Measurements from ENCODE around the gene ANO6.

DNA sequence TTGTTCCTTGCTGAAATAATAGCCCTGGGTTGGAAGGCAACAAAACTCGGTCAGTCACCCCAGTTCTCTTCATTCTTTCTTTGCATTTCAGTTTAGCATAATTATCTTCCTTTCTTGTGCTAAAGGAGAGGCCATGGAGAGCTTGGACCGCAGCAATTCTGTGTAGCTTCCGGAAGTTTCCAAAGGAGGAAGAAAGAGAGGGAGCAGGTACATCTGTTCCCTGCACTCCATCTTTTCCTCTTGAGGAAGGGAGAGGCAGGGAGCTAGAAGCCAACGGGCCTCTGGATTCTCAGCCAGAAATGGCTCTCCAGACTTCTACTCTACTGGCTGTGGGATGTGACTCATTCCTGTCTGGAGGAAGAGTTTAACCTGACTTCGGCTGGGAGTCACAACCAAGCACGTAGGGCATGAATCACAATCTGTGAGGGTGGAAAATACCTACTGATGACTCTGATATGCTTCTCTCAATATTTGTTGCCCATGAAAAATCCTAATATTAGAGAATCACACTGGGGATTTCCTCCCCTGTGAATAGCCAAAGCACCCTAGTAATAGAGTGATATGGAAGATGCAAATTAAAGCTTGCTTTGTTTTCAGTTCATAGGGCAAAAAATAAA lies 17.0 kb downstream of the ANO6 start:
- TF ChIP-seq GTF2I (CRISPR knock-in tag; conservative IDR thresholded peaks at IDR 0.05) (no peak), TEAD4 (CRISPR knock-in tag; IDR thresholded peaks at IDR 0.05) (no peak), JUN (CRISPR knock-in tag; IDR thresholded peaks at IDR 0.05) (no peak), TP53 (CRISPR knock-in tag; IDR thresholded peaks at IDR 0.05) (no peak), TEAD1 (CRISPR knock-in tag; IDR thresholded peaks at IDR 0.05) (no peak; the same call in 1 of the 2 replicates), PRRX2 (CRISPR knock-in tag; IDR thresholded peaks at IDR 0.05) (no peak), ELF4 (CRISPR knock-in tag; IDR thresholded peaks at IDR 0.05; ENCODE audit: low read depth) (no peak), CBFB (CRISPR knock-in tag; IDR thresholded peaks at IDR 0.05; ENCODE audit: low read depth) (no peak), FOXP1 (CRISPR knock-in tag; IDR thresholded peaks at IDR 0.05; ENCODE audit: borderline replicate concordance) (no peak)
- TF ChIP-seq, protein P1, sequence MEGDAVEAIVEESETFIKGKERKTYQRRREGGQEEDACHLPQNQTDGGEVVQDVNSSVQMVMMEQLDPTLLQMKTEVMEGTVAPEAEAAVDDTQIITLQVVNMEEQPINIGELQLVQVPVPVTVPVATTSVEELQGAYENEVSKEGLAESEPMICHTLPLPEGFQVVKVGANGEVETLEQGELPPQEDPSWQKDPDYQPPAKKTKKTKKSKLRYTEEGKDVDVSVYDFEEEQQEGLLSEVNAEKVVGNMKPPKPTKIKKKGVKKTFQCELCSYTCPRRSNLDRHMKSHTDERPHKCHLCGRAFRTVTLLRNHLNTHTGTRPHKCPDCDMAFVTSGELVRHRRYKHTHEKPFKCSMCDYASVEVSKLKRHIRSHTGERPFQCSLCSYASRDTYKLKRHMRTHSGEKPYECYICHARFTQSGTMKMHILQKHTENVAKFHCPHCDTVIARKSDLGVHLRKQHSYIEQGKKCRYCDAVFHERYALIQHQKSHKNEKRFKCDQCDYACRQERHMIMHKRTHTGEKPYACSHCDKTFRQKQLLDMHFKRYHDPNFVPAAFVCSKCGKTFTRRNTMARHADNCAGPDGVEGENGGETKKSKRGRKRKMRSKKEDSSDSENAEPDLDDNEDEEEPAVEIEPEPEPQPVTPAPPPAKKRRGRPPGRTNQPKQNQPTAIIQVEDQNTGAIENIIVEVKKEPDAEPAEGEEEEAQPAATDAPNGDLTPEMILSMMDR (IDR thresholded peaks at IDR 0.05): no peak
- TF ChIP-seq, protein P2, sequence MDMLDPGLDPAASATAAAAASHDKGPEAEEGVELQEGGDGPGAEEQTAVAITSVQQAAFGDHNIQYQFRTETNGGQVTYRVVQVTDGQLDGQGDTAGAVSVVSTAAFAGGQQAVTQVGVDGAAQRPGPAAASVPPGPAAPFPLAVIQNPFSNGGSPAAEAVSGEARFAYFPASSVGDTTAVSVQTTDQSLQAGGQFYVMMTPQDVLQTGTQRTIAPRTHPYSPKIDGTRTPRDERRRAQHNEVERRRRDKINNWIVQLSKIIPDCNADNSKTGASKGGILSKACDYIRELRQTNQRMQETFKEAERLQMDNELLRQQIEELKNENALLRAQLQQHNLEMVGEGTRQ (CRISPR knock-in tag; IDR thresholded peaks at IDR 0.05): no peak
- TF ChIP-seq, protein P3, sequence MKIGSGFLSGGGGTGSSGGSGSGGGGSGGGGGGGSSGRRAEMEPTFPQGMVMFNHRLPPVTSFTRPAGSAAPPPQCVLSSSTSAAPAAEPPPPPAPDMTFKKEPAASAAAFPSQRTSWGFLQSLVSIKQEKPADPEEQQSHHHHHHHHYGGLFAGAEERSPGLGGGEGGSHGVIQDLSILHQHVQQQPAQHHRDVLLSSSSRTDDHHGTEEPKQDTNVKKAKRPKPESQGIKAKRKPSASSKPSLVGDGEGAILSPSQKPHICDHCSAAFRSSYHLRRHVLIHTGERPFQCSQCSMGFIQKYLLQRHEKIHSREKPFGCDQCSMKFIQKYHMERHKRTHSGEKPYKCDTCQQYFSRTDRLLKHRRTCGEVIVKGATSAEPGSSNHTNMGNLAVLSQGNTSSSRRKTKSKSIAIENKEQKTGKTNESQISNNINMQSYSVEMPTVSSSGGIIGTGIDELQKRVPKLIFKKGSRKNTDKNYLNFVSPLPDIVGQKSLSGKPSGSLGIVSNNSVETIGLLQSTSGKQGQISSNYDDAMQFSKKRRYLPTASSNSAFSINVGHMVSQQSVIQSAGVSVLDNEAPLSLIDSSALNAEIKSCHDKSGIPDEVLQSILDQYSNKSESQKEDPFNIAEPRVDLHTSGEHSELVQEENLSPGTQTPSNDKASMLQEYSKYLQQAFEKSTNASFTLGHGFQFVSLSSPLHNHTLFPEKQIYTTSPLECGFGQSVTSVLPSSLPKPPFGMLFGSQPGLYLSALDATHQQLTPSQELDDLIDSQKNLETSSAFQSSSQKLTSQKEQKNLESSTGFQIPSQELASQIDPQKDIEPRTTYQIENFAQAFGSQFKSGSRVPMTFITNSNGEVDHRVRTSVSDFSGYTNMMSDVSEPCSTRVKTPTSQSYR (CRISPR knock-in tag; IDR thresholded peaks at IDR 0.05): no peak

Measured in WTC11 (cell line).